Activated naive CD4-positive, alpha-beta T cell treated with anti-CD3 and anti-CD28 coated beads, Interleukin-2, amount 50 U/mL, for 16 hours (primary cell): ENCODE data around the gene POC1B.

Experiments
- DNase-seq: peaks from one replicate; pipeline ENCODE4 v3.0.0-alpha.2; 2020

Gene POC1B

DNA sequence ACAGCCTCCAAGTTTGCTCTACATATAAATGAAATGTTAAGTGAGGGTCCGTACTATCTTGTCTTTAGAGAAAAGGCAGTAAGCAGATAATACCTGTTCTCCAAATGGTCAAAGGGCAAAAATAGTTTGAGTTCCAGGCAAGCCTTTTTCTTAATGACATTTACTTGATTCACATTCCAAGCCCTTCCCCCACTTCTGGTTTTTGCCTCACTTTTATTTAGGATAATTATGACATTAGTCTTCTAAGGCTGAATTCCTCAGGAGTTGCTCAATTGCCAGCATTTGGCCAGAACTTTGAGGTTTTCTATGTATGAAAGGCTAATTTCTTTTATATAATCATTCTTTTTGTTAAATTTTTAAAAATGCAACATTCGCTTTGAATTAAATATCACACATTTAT lies 111.0 kb downstream of the POC1B start:
- DNase-seq: no peak

DNA sequence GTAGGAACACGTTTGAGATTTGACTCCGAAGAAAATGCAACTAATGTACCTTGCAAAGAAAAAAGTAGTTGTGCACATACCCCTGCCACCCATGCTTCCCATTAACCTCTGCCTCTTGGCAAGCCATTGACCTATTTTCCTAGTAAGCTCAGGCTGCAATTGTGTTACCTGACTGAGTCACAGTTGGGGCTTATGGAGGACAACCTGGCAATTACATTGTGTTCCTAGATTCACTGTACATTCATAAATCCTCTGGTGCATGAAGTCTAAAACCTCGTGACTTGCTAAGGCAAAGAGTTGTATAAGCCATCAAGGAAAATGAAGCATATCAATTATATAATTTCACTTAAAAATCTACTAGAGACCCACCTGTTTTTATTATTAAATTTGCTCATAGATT lies 111.5 kb downstream of the POC1B start:
- DNase-seq: no peak

DNA sequence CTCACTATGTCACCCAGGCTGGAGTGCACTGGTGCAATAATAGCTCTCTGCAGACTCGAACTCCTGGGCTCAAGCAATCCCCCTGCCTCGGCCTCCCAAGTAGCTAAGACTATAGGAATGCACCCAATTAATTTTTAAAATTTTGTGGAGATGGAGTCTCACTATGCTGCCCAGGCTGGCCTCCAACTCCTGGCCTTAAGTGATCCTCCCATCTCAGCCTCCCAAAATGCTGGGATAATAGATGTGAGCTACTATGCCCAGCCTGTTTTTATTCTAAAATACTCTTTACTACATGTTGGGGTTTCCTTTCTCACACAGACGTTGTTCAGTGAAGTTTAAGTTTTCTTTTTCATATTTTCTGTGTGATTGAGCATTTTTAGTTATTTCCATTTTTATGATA lies 112.6 kb downstream of the POC1B start:
- DNase-seq: no peak

DNA sequence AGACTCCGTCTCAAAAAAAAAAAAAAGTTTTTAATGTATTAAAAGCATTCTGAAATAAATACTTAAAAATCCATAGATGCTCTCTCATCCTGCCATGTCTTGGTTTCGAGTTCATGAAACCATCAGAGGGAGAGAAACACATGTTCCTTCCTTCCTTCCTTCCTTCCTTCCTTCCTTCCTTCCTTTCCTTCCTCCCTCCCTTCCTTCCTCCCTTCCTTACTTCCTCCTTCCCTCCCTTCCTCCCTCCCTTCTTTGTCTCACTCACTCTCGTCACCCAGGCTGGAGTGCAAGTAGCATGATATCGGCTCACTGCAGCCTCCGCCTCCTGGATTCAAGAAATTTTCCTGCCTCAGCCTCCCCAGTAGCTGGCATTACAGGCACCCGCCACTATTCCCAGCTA lies 113.2 kb downstream of the POC1B start:
- no peak for DNase-seq

DNA sequence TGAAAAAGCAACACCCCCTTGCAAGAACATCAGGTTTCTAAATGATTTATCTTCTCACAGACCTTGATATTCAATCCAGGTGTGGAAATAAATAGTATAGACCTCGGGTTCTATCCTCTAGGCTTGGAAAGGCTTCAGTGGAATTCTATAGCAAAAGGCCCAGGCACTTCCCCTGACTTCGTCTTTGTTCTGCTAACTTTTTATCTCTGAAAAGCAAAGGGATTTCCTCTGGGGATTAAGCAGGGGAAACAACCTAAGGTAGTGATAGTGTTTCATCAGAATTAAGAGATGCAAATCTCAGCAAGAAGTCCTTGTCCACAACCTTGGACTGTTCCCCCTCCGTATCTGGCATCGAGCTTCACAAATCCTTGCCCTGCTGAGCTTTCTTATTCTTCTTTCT lies 114.0 kb downstream of the POC1B start:
- no peak for DNase-seq

DNA sequence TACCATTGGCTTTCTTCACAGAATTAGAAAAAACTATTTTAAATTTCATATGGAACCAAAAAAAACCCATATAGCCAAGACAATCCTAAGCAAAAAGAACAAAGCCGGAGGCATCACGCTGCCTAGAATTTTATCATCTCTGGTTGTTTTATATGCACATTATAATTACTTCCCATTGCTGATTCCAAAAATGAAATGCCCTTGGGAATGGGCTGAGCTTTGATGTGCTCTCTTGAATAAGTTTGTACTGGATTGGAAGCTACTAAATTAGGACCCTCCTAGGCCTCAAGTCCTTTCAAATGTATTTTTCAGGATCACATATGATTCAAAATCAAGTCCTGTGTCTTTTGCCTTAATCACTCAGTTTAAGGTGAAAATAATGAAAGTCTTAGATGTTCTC lies 114.6 kb downstream of the POC1B start:
- no peak for DNase-seq

DNA sequence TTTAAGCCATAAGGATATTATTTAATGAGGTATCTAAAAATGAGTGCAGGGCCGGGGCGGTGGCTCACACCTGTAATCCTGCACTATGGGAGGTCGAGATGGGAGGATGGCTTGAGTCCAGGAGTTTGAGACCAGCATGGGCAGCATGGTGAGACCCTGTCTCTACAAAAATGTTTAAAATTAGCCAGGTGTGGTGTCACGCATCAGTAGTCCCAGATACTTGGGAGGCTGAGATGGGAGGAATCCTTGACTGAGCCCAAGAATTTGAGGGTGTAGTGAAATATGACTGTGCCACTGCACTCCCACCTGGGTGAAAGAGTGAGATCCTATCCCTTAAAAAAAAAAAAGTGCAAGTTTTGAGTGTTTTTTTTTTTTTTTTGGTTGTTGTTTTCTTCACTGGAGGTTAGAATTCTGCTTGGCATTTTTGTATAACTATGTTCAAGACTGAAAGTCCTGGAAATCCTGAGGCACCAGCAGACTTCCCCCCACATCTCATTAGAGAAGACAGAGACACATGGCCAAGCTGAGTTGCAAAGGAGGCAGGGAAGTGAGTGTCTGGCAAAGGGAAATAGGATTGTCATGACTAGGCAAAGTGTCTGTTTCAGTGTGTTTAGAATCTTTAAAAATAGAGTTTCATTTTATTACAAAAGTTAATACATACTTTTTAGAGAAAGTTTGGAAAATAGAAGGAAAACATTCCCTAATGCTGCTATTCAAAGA lies 120.1 kb downstream of the POC1B start:
- no peak for DNase-seq

DNA sequence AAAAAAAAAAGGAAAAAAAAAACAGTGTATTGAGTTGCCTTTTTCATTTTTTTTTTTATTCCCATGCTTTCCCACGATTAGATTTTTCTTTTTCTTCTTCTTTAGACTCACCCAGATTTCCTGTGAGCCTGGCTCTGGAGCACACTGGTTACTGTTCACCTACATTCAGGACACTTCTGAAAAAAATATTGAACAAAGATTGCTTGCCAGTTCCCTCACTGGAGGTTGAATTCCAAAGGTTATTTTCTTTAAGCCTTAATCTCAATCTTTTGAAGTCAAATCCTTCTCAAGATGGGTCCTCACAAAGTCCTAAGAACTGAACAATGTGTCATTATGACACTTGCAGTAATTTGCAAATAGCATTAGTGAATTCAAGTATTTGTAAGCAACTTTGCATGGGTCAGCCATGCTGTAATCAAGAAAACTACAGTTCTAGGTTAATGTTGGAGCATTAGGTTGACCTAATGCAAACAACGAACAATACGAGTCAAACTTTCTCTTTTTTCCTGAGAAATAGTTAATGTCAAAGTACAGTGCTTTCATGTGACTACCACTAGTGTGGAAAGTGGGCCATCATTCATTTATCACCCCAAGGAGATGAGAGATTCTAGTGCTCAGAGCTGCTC lies 124.3 kb downstream of the POC1B start:
- no peak for DNase-seq

DNA sequence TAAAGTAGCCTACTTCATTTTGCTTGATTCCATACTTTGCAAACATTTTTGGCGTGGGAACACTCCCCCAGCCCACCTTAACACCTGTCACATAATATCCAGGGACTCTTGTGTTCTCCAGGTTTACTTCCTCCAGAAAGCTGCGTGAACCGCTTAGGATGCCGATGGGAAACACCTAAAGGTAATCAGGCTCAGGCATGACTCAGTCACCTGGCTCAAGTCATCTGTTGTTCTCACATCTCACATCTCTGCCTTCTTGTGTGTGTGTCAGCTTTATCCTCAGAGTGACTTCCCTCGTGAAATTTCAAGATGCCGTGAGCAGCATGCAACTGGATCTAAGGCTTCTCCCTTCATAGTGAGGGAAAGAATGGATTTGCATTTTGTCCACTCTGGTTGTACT lies 125.4 kb downstream of the POC1B start:
- DNase-seq: no peak

DNA sequence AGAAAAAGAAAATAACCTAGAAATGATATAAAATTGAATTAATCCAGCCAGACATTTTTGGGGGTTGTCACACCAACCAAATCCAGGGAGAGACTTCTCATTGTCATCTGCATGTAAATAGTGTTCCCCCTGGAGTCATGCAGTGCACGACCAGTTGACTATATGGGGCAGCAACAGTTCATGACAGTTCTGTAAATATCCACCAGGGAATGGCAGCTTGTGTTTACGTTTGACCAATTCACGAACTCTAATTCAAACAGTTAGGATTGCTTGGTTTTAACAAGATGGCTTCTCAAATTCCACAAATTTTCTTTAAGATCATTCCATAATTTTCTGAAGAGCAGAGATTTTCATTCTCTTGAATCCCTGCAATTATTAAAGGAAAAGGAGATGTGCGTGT lies 130.1 kb downstream of the POC1B start:
- DNase-seq: no peak

DNA sequence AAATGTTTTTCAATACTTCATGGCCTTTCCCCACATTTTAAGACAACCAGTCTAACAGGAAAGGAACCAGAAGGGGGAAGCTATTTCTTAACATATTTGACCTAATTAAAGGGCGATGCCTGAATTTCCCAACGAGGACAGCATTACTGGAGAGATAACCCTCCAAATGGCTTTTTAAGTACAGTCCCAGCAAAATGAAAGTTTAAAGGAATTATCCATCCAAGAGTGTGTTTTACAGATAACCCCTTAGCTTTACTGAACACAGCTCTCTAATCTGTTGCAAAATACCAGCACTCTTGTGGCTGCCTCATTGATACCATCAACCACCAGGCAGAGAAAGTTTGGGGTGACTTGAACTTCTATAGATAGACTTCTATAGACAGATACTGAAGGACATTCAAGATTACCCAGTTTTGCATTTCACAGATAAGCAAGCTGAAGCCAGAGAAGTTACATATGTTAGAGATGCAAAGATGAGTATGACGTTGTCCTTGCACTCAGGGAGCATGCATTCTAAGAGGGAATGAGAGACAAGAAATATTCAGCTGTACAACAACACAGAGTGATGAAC lies 132.2 kb downstream of the POC1B start:
- DNase-seq: no peak

DNA sequence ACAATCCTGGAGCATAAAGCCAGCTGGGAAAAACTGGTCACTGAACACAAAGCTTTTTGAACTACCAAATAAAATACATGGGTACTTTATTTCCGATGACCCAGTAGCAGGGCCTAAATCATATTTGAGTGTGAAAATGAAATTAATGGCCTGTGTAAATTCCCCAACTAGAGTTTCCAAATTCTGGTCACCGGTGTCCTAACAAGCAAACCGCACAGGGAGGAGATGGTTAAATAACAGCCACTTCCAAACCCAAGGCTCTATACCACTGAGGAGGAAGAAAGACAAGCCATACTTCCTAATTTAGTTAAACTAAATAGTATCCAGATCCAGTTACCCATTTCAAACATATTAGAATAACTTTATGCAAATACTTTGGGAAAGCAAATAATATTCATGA lies 133.5 kb downstream of the POC1B start:
- DNase-seq: no peak

DNA sequence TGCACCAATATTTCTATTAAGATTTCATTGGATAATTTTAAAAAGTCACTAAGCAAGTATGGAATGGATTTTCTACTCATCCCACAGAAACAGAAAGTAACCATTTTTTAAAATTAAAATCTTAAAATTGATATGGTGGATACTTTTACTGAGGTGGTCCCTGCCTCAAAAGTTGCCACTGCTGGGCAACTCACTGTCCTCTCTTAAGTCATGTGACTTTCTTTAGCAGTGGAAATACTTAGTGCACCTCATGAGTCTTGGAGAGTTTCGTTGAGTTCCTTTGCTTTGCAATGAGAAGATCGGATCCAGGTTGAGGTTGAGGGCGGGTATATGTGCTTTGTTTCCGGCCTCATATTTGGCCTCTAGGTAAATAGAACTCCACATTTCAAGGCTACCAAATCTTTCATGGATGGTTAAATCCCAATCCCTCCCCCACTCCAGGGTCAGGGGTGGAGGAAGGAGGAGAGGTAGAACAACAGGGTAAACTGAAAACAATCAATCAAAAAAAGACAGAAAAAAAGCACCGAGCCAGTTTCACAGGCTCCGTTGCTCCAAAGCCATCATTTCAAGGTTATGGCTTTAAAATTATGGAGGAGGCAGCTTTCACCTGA lies 134.0 kb downstream of the POC1B start:
- DNase-seq: no peak

DNA sequence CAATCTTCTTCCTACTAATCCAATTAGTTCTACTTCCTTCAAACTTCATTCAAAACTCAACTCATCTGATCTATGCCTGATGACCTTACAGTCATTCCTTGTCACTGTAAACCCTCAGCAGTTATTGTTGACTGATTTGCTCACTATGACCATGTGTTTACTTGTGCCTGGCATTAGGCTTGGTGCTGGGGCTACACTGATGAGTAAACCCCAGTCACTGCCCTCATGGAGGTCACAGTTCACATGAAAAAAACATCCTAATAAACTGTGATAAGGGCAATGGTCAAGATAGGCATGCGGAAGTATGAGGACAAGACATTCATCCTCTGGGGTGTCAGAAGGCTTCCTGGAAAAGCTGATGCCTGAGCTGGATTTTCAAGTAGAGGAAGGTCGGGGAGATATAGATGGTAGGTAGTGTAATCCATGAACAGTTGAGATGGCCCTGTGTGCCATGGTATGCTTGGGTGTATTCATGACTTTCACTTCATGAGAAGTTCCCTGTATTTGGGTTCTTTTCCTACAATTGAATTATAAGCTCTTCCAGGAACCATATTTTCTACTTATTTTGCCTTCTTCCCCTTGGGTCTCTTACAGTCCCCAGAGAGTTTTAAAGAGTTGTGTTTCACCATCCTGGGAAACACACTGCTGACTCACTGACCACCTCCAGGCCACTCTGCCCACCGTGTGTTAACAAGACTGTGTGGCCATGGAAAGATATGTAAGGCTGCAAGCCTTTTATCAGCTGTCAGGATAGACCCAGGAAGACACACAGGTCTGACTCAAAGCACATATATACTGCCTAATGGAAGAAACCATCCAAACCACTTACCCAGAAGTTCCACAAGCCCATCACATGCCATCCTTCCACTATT lies 134.8 kb downstream of the POC1B start:
- DNase-seq: no peak

DNA sequence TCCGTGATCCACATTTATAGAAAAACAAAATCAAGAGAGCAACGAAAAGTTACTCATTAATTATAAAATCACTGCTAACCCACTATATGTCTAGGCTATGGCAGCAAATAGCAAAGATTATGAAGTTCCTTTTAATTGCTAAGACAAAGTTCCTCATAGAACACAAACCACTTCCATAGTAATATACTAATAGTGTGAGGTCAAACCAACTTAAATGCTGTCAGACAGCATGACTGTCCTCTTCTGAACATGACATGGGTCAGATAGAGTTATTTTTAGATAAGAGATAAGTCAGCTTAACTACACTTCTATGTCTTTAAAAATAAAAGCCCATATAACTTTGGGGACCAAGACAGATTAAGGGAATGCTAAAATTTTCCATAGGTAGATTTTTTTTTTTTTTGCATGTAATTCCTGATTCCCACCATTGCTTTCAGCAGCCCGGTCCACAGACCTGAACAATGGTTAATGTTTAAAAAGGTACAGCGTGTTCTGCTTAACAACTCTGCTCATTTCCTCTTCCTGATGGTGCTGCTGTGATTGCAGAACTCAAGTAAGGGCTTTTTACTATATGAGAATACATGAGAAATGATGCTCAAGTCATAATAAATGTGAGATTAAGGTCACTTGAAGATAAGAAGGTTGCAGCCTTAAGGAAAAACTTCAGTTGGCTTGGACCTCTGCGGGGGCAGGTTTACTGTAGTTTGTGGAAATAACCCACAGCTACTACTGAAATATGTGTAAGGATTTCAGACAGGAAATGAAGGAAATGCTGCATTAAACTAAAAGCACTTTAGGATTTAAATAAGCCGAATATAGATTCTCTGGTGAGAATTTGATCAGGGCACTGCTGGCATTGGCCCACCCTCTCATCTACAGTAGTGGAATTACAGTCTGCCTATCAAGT lies 135.8 kb downstream of the POC1B start:
- no peak for DNase-seq

DNA sequence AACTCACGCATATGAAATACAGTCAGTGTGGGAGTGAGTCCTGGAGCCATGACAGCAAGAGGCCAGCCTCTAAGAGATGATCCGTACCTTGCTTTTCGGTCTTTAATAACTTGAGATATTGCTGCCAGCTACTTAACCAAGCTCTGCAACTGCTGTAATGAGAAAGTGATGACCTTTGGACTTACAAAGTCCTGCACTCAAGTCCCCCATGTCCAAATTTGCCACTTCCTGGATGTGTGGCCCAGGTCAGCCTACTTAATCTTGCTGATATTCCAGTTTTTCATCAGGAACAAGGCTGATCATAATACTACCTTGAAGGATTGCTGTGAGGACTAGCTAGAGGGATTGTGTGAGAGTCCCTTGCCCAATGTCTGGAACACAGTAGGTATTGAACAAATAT lies 139.7 kb downstream of the POC1B start:
- no peak for DNase-seq

DNA sequence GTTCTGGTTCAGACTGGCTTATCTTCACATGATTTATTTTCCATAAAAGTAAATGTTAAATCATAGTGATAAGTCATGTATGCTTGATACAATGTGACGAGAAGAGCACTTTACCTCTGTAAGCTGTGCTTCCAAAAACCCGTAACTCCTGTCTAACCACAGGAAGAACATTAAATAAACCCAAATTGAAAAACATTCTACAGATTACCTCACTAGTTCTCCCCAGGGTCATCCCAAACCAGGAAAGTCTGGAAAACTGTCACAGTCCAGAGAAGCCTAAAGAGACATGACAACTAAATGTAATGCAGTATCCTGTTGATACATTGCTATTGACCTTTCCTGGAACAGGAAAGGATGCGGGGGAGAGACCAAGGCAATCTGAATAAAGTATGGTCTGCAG lies 141.0 kb downstream of the POC1B start:
- DNase-seq: no peak

DNA sequence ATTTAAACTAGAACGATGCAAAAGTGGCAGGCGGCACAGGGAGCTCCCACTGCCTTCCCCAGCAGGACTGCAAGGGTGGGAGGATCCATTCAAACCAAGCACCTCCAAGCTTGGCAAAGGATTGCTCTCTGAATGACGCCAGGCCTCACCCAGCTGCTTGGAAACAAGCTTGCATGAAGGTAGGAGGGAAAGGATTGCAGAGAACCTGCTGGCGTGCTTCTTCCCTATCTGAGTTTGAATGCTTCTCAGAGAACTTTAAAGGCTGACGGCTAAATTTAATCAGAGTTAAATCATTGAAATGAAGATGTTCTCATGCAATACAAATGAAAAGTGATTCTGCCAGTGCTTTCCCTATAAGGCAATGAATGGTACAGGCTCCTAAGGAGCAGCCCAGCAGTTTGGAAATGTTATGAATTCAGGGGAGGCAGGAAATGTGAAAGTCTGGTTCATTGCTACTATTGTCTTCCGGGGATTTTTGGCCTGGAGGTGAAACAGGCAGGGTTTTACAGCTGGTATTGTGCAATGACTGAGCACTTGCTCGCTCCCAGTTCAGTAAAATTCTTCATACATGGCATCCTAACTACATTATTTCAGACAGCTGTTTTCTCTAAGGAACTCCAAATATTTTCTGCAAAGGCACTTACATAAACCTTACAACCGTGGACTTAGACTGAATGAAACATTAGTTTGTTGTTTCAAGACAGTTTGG lies 141.6 kb downstream of the POC1B start:
- DNase-seq: no peak

DNA sequence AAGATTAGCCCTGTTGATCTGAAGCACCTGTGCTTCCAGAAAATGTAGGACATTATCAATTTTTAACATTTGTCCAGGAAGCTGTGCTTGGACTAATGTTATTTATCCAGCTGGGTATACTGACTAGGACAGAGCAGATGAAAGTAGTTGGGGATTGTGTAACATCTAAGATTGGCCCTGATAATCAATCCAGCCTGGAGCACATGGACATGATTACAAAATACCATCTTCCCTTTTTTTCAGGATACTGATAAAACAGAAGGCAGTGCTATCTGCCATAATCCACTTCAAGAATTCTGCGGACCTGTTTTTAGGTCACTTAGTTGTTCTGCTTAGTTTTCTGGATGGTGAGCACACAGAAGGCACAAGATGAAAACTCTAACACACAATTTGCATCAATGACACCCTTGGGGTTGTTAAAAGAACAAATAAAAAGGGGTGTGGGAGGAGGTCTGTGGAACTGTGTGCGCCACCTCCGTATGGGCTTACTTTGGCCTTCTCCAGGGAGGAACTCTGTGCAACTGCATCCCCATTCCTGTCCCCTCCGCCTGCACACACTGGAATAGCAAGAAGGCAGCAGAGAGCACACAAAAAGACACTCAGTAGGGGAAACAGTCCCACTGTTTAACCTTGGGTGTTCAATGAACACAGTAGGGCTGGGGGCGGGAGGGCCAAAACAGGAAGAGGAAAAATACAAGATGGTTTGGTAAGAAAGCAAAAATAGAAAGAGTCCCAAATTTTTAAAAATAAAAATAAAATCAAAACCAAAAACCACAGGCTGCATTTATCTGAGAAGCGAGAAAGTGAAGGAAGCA lies 142.4 kb downstream of the POC1B start:
- DNase-seq: no peak

DNA sequence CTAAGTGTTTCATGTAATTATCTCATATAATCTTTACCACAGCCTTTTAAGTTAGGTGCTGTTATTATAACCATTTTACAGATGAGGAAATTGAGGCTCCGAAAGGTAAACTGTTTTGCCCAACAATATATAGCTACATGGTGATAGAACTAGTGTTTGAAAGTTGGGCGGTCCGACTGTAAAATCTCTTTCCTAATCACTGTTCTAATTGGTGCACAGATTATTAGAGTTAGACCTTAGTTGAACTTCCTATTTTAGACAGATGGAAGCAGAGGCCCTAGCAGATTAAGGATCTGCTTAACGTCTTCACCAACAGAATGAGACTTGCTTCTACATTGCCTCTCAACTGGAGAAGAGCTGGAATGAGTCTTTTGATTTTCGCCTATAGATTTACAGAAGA lies 143.5 kb downstream of the POC1B start:
- no peak for DNase-seq
